Measurements from ENCODE around the gene TRIM44. TPM values are rescaled to one million over a fixed set of nuclear protein-coding genes. Genes with fewer than 3 reads are reported as not detected.

TRIM44 gene
- total and polyA plus RNA-seq, 4 donors: 3.7 to 15.1 (median 10.4) TPM

DNA sequence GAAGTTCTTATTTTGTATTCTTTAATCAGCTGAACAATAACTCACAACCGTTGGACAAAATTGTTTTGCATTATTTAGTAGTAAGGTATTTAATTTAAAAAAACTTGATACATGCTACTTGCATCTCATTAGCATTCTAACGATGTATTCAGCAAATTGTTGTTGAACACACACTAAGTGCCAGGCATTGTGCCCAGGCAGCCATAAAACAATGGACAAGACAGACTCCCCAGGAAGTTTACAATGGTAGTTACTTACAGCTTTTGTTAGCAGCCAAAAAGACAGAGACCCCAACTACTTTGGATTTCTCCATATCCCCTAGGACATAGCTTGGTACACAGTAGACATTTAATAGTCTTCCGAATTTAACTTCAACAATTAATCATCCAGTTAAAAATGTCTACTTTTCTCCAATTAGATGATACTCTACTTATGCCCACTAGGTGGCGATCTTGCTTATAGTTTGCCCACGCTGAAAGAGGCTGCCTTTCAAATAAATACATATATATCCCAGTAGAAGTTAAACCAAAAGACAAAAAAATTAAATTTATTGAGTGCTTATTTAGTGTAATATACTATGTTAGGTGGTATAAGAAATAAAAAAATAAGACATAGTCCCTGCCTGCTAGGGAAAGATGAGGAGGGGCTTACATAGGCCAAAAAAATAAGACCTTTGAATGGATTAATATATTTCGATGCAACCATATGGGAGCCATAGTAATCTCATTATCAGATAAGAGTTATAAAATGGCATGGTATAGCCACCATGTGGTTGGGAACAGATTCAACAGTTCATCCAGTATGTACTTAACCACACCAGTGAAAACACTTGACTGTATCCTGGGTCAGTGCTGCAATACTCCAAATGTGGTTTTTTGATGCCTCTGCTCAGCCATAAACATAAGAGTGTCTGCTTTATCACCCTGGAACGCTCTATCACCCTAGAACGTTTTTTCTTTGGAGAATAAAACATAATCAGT is 46.4 kb upstream of the TRIM44 start:
- 25% methylated on average over 8 of the region's 8 CpGs for WGBS
- peaks cover 11 to 27% (median 21%) of the 10 kb centered on the region in 4 donors for H3K4me1 ChIP-seq (ENCODE audit: control insufficient read depth in 4 of 4, insufficient read depth in 4 of 4, low read length in 3 of 4)

GRCh38 chr11:35617316-35617686 is 45.3 kb upstream of the TRIM44 start:
- Histone ChIP-seq H3K27me3 (ENCODE audit: control insufficient read depth in 4 of 4, insufficient read depth in 4 of 4, low read length in 3 of 4) (peaks cover 0 to 2% (median 0%) of the 10 kb centered on the region in 4 donors), H3K4me3 (ENCODE audit: low read depth in 1 of 3, low read length in 3 of 3) (no peak overlapping the region), H3K9ac (ENCODE audit: low read depth in 1 of 2, low read length in 2 of 2) (no peak overlapping the region), H3K4me1 (ENCODE audit: control insufficient read depth in 4 of 4, insufficient read depth in 4 of 4, low read length in 3 of 4) (peaks cover 11 to 27% (median 21%) of the 10 kb centered on the region in 4 donors), H3K27ac (ENCODE audit: low read depth in 1 of 2, low read length in 2 of 2) (peak overlapping the region; percentile 37 to 86), H3K9me3 (ENCODE audit: control insufficient read depth in 4 of 4, low read length in 3 of 4) (no peaks in the 10 kb centered on the region), H3K36me3 (ENCODE audit: control insufficient read depth in 4 of 4, insufficient read depth in 3 of 4, low read depth in 1 of 4, low read length in 3 of 4) (no peaks in the 10 kb centered on the region)
- TF ChIP-seq SP1 (IDR thresholded peaks at IDR 0.05): no peak
- no peak for TF ChIP-seq FOXA2 (IDR thresholded peaks at IDR 0.05)
- TF ChIP-seq FOXA1 (IDR thresholded peaks at IDR 0.05): no peak
- no peak for TF ChIP-seq RXRA (IDR thresholded peaks at IDR 0.05)
- no peak for TF ChIP-seq NR2F2 (IDR thresholded peaks at IDR 0.05)
- TF ChIP-seq HNF4A (conservative IDR thresholded peaks at IDR 0.05): no peak
- TF ChIP-seq GABPA (IDR thresholded peaks at IDR 0.05 in 1 of 2, conservative IDR thresholded peaks at IDR 0.05 in 1 of 2): no peak
- TF ChIP-seq ZBTB33 (IDR thresholded peaks at IDR 0.05): no peak
- TF ChIP-seq, protein P1, sequence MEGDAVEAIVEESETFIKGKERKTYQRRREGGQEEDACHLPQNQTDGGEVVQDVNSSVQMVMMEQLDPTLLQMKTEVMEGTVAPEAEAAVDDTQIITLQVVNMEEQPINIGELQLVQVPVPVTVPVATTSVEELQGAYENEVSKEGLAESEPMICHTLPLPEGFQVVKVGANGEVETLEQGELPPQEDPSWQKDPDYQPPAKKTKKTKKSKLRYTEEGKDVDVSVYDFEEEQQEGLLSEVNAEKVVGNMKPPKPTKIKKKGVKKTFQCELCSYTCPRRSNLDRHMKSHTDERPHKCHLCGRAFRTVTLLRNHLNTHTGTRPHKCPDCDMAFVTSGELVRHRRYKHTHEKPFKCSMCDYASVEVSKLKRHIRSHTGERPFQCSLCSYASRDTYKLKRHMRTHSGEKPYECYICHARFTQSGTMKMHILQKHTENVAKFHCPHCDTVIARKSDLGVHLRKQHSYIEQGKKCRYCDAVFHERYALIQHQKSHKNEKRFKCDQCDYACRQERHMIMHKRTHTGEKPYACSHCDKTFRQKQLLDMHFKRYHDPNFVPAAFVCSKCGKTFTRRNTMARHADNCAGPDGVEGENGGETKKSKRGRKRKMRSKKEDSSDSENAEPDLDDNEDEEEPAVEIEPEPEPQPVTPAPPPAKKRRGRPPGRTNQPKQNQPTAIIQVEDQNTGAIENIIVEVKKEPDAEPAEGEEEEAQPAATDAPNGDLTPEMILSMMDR (IDR thresholded peaks at IDR 0.05; ENCODE audit: low read depth, low read length, missing input control): no peak
- no peak for TF ChIP-seq JUND (IDR thresholded peaks at IDR 0.05)
- no peak for TF ChIP-seq TAF1 (conservative IDR thresholded peaks at IDR 0.05)
- TF ChIP-seq, protein P2, sequence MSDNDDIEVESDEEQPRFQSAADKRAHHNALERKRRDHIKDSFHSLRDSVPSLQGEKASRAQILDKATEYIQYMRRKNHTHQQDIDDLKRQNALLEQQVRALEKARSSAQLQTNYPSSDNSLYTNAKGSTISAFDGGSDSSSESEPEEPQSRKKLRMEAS (IDR thresholded peaks at IDR 0.05): no peak
- TF ChIP-seq EGR1 (IDR thresholded peaks at IDR 0.05; ENCODE audit: low read depth in 2 of 2): no peak
- TF ChIP-seq ATF3 (IDR thresholded peaks at IDR 0.05): no peak
- no peak for TF ChIP-seq REST (IDR thresholded peaks at IDR 0.05)
- no peak for TF ChIP-seq RAD21 (IDR thresholded peaks at IDR 0.05)
- 69% methylated on average over 7 of the region's 7 CpGs for WGBS
- DNase-seq (ENCODE audit: low spot score): no peak

More for the DNA sequence above, 46.4 kb upstream of the TRIM44 start:
- no peak for DNase-seq (ENCODE audit: low spot score)
- no peak overlapping the region for H3K27ac ChIP-seq (ENCODE audit: low read depth in 1 of 2, low read length in 2 of 2)
- no peak overlapping the region for H3K9ac ChIP-seq (ENCODE audit: low read depth in 1 of 2, low read length in 2 of 2)
- H3K36me3 ChIP-seq (ENCODE audit: control insufficient read depth in 4 of 4, insufficient read depth in 3 of 4, low read depth in 1 of 4, low read length in 3 of 4): no peaks in the 10 kb centered on the region
- H3K27me3 ChIP-seq (ENCODE audit: control insufficient read depth in 4 of 4, insufficient read depth in 4 of 4, low read length in 3 of 4): peaks cover 0 to 2% (median 0%) of the 10 kb centered on the region in 4 donors
- no peak for TF ChIP-seq FOXA2 (IDR thresholded peaks at IDR 0.05)
- TF ChIP-seq, protein P1 (IDR thresholded peaks at IDR 0.05; ENCODE audit: low read depth, low read length, missing input control): peak; percentile 77
- TF ChIP-seq RAD21 (IDR thresholded peaks at IDR 0.05): peak; percentile 93 to 96
- H3K9me3 ChIP-seq (ENCODE audit: control insufficient read depth in 4 of 4, low read length in 3 of 4): no peaks in the 10 kb centered on the region
- no peak overlapping the region for H3K4me3 ChIP-seq (ENCODE audit: low read depth in 1 of 3, low read length in 3 of 3)
